T-cell (primary cell): ENCODE data around the gene EPB41L2. TPM values are rescaled to one million over a fixed set of nuclear protein-coding genes. Genes with fewer than 3 reads are reported as not detected.

Experiments
- ATAC-seq, 4 experiments: fragments of 200-7000 bp in 3 of 4; fragments of 150-1000 bp in 1 of 4; cut with Tn5 transposase; replicated peaks in 1 of 4; 1 replicate in 3 of 4; 2 replicates in 1 of 4; pipeline ENCODE4 v1.10.0; 2021; ENCODE audit warnings: moderate library complexity in 3 of 4, mild to moderate bottlenecking in 2 of 4, moderate number of reproducible peaks in 1 of 4
- CTCF ChIA-PET, 2 donors: fragments of 300-600 bp; sonication (Branson Sonifier 250); formaldehyde crosslinking; loops; one replicate each; lab custom pipeline; 2022; ENCODE audit warnings: antibody characterized with exemption in 2 of 2; lab: Charles Lee
- POLR2A ChIA-PET, 2 donors: fragments of 300-600 bp; sonication (Branson Sonifier 250); formaldehyde crosslinking; loops; one replicate each; lab custom pipeline; 2022; ENCODE audit warnings: antibody characterized with exemption in 2 of 2; lab: Charles Lee
- DNase-seq, 35 experiments: peaks; one replicate each; pipeline versions ENCODE4 v3.0.0 to v3.0.0-alpha.2; 2013 to 2023
- H3K27ac ChIP-seq: one replicate; pipeline ENCODE4 v1.5.1; 2013; ENCODE audit warnings: low read length
- H3K27me3 ChIP-seq, 2 experiments: replicated peaks in 1 of 2; 1 replicate in 1 of 2; 2 replicates in 1 of 2; pipeline versions ENCODE4 v1.6.1 to v1.7.0; 2013; ENCODE audit warnings: low read length in 1 of 2, mixed read lengths in 1 of 2; ENCODE audit not compliant: control insufficient read depth in 2 of 2, insufficient read depth in 2 of 2; ENCODE audit errors: extremely low read depth in 1 of 2
- H3K36me3 ChIP-seq, 2 donors: 1 replicate in 1 of 2; 2 replicates in 1 of 2; pipeline versions ENCODE4 v1.6.1 to v1.7.0; 2013; ENCODE audit warnings: low read length in 1 of 2; ENCODE audit not compliant: control insufficient read depth in 2 of 2, insufficient read depth in 1 of 2; ENCODE audit errors: extremely low read depth in 1 of 2
- H3K4me1 ChIP-seq, 2 experiments: 1 replicate in 1 of 2; 2 replicates in 1 of 2; pipeline versions ENCODE4 v1.6.1 to v1.7.0; 2013; ENCODE audit warnings: low read length in 2 of 2, mixed read lengths in 1 of 2; ENCODE audit not compliant: insufficient read depth in 2 of 2, control insufficient read depth in 1 of 2; ENCODE audit errors: extremely low read depth in 1 of 2
- H3K4me3 ChIP-seq, 2 donors: 1 replicate in 1 of 2; 2 replicates in 1 of 2; pipeline versions ENCODE4 v1.5.1 to v1.7.0; 2013; ENCODE audit warnings: mild to moderate bottlenecking in 2 of 2, low read length in 1 of 2, moderate library complexity in 1 of 2; ENCODE audit not compliant: control insufficient read depth in 1 of 2; ENCODE audit errors: extremely low read depth in 1 of 2
- H3K9me3 ChIP-seq: 2 replicates; pipeline ENCODE4 v1.7.0; 2013
- H3K27ac Mint-ChIP-seq, 2 donors: one replicate each; pipeline ENCODE4 v1.8.0; 2020 to 2021; ENCODE audit warnings: mild to moderate bottlenecking in 2 of 2, mixed read lengths in 2 of 2
- H3K27me3 Mint-ChIP-seq, 2 donors: one replicate each; pipeline ENCODE4 v1.8.0; 2021 to 2022; ENCODE audit warnings: mixed read lengths in 2 of 2
- H3K36me3 Mint-ChIP-seq: one replicate; pipeline ENCODE4 v1.8.0; 2021; ENCODE audit warnings: mixed read lengths
- H3K4me1 Mint-ChIP-seq, 3 donors: one replicate each; pipeline ENCODE4 v1.8.0; 2020 to 2022; ENCODE audit warnings: mixed read lengths in 3 of 3, mild to moderate bottlenecking in 1 of 3
- H3K4me3 Mint-ChIP-seq, 3 donors: one replicate each; pipeline ENCODE4 v1.8.0; 2020 to 2022; ENCODE audit warnings: mild to moderate bottlenecking in 3 of 3, mixed read lengths in 3 of 3, moderate library complexity in 3 of 3
- H3K9me3 Mint-ChIP-seq, 3 donors: one replicate each; pipeline ENCODE4 v1.8.0; 2020 to 2022; ENCODE audit warnings: mixed read lengths in 3 of 3
- WGBS: methylation state at CpG from one replicate; pipeline ENCODE4 v1.1.5; 2013; ENCODE audit warnings: missing lambda C conversion rate; ENCODE audit not compliant: insufficient coverage; 5-methylcytosine and 5-hydroxymethylcytosine counted together
- total RNA-seq, 35 experiments: library from RNA in 6 of 35; stranded (reverse) in 6 of 35; fragments of 120-200 nt in 1 of 35; gene quantifications; one replicate each; pipeline versions ENCODE4 v1.2.1 to v1.2.4 and lab custom pipeline; 2013 to 2026

The EPB41L2 gene
- total RNA-seq, 5 donors from 2014 or later (not counting 1 experiment from before 2014, with no cell fraction given), result 11.1 to 15.0 (median 13.6) TPM

DNA sequence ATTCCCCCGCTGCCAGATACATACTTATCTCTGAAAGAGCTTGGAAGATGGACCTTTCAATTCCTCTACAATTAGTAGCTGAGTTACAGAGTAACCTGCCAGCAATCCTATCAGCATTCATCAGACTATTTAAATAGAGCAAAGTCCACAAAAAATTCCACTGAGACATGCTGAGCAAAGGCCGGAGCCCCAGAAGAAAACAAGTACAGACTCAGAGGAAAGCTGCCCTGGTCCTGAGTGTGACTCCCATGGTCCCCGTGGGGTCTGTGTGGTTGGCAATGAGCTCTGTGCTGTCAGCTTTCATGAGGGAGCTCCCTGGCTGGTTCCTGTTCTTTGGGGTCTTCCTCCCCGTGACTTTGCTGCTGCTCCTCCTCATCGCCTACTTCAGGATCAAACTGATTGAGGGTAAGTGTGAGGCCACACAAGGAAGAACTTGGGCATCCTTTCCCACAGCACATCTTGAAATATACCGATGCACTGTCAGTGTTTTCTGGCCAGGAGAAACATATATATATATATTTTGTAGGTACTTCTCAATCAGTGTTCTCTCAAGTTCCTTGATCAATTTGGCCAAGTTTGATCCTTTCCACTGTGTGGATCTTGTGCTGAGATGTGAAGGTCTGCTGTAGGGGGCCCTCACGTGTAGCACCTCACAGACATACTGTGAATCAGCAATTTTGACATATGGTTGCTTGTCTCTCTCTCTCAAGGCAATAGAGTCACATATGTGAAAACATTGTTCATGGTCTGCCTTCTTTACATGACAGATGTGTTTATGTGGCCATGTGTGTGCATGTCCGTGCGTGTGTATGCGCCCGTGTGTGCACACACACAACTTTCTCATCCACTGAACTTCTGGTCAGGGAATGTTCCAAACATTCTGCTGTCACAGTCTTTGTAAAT is 235.5 kb downstream of the EPB41L2 start, which contains the start of gene SMLR1:
SMLR1 (plus strand) TSS at position 160 of the 903 bp plus-strand sequence; CDS start at position 168, 8 bp downstream.
- no peak within 1 kb of the TSS for H3K27ac Mint-ChIP-seq
- H3K4me1 ChIP-seq, result no peaks in the 10 kb centered on the region
- CTCF ChIA-PET, result interaction anchor here in 1 of 2 donors (0.6 kb wide), 1 partner anchor 124 kb away, joined by 4 read pairs; no protein-coding TSS in a partner anchor
- no peaks in the 10 kb centered on the region for H3K36me3 Mint-ChIP-seq
- H3K4me3 Mint-ChIP-seq, result no peak within 1 kb of the TSS
- ATAC-seq (no peak), DNase-seq (no peak)
- H3K9me3 Mint-ChIP-seq, result no peaks in the 10 kb centered on the region
- H3K27ac ChIP-seq, result no peak within 1 kb of the TSS
- POLR2A ChIA-PET, result no interaction called here
- no peaks in the 10 kb centered on the region for H3K27me3 ChIP-seq
- no peaks in the 10 kb centered on the region for H3K36me3 ChIP-seq
- peaks cover 2 to 17% (median 6%) of the 10 kb centered on the region in 3 donors for H3K4me1 Mint-ChIP-seq
- peaks cover 0 to 3% of the 10 kb centered on the region in 2 donors for H3K27me3 Mint-ChIP-seq
- WGBS, result 75% methylated on average over 2 of the region's 11 CpGs
- H3K4me3 ChIP-seq, result no peak within 1 kb of the TSS
- H3K9me3 ChIP-seq, result no peaks in the 10 kb centered on the region

- Mint-ChIP-seq H3K27me3 (peaks cover 0 to 3% of the 10 kb centered on the region in 2 donors), H3K4me1 (peaks cover 2 to 17% (median 6%) of the 10 kb centered on the region in 3 donors), H3K27ac (no peak overlapping the region), H3K36me3 (no peaks in the 10 kb centered on the region), H3K4me3 (no peak overlapping the region), H3K9me3 (no peaks in the 10 kb centered on the region)
- no CpG with 5 or more reads among the region's 4 CpGs for WGBS
- Histone ChIP-seq H3K27me3 (no peaks in the 10 kb centered on the region), H3K4me3 (no peak overlapping the region), H3K27ac (no peak overlapping the region), H3K36me3 (no peaks in the 10 kb centered on the region), H3K9me3 (no peaks in the 10 kb centered on the region), H3K4me1 (no peaks in the 10 kb centered on the region)
- DNase-seq (no peak), ATAC-seq (no peak)
- CTCF ChIA-PET, result no interaction called here
- POLR2A ChIA-PET, result no interaction called here
Measured at GRCh38 chr6:130826442-130827246, 236.4 kb downstream of the EPB41L2 start.

GRCh38 chr6:130825772-130826441 is 237.1 kb downstream of the EPB41L2 start:
- Histone ChIP-seq H3K4me1 (no peaks in the 10 kb centered on the region), H3K36me3 (no peaks in the 10 kb centered on the region), H3K27ac (no peak overlapping the region), H3K4me3 (no peak overlapping the region), H3K9me3 (no peaks in the 10 kb centered on the region), H3K27me3 (no peaks in the 10 kb centered on the region)
- peaks cover 2 to 17% (median 6%) of the 10 kb centered on the region in 3 donors for H3K4me1 Mint-ChIP-seq
- DNase-seq, result no peak
- peaks cover 0 to under 1% of the 10 kb centered on the region in 2 donors for H3K27me3 Mint-ChIP-seq
- ATAC-seq, result peak in 1 of 4 experiments; percentile 60
- H3K36me3 Mint-ChIP-seq, result no peaks in the 10 kb centered on the region
- no peaks in the 10 kb centered on the region for H3K9me3 Mint-ChIP-seq
- no peak overlapping the region for H3K27ac Mint-ChIP-seq
- ChIA-PET CTCF (no interaction called here), POLR2A (no interaction called here)
- no peak overlapping the region for H3K4me3 Mint-ChIP-seq
- no CpG with 5 or more reads among the region's 3 CpGs for WGBS

DNA sequence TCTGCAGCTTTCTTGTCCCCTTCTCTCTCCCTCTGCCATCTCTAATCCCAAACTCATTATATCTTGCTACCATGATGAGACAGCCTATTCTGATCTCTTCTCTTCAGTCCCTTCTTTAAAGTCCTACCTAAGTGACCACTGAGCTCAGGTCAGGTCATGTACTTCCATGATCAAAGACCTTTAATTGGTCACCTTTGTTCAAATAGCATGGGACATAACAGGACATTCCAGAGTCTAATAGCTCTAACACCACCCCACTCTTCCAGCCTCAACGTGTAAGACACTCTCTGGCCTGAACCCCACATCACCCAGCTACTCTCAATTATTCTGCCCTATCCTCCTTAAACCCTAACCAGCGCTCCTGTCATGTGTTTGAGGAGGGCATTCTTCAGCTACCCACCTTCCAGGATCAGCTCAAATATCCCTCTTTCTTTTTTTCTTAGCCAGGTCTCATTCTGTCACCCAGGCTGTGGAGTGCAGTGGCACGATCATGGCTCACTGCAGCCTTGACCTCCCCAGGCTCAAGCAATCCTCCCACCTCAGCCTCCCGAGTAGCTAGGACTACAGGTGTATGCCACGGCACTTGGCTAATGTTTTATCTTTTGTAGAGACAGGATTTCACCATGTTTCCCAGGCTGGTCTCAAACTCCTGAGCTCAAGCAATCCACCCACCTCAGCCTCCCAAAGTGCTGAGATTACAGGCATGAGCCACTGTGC is 237.9 kb downstream of the EPB41L2 start:
- Mint-ChIP-seq H3K9me3 (no peaks in the 10 kb centered on the region), H3K4me3 (no peak overlapping the region), H3K27ac (no peak overlapping the region), H3K27me3 (no peaks in the 10 kb centered on the region), H3K4me1 (peaks cover 2 to 17% (median 6%) of the 10 kb centered on the region in 3 donors), H3K36me3 (no peaks in the 10 kb centered on the region)
- ChIA-PET POLR2A (no interaction called here), CTCF (no interaction called here)
- H3K27ac ChIP-seq, result no peak overlapping the region
- H3K4me1 ChIP-seq, result no peaks in the 10 kb centered on the region
- DNase-seq (no peak), ATAC-seq (no peak)
- 100% methylated on average over 1 of the region's 5 CpGs for WGBS
- H3K36me3 ChIP-seq, result no peaks in the 10 kb centered on the region
- H3K9me3 ChIP-seq, result no peaks in the 10 kb centered on the region
- no peak overlapping the region for H3K4me3 ChIP-seq
- H3K27me3 ChIP-seq, result no peaks in the 10 kb centered on the region

- Mint-ChIP-seq H3K27ac (no peak overlapping the region), H3K27me3 (no peaks in the 10 kb centered on the region)
Measured at GRCh38 chr6:130822736-130823135, 240.3 kb downstream of the EPB41L2 start.

More at GRCh38 chr6:130822736-130823135, 240.3 kb downstream of the EPB41L2 start:
- Mint-ChIP-seq H3K4me3 (no peak overlapping the region), H3K4me1 (peaks cover 2 to 17% (median 6%) of the 10 kb centered on the region in 3 donors), H3K36me3 (peaks cover 4% of the 10 kb centered on the region), H3K9me3 (peaks cover 4 to 7% (median 4%) of the 10 kb centered on the region in 3 donors)
- no peaks in the 10 kb centered on the region for H3K9me3 ChIP-seq
- ATAC-seq (no peak), DNase-seq (no peak)
- no CpG with 5 or more reads among the region's 1 CpG for WGBS
- POLR2A ChIA-PET, result no interaction called here
- no peak overlapping the region for H3K27ac ChIP-seq
- no peaks in the 10 kb centered on the region for H3K36me3 ChIP-seq
- CTCF ChIA-PET, result no interaction called here
- H3K4me3 ChIP-seq, result no peak overlapping the region
- H3K4me1 ChIP-seq, result no peaks in the 10 kb centered on the region
- H3K27me3 ChIP-seq, result no peaks in the 10 kb centered on the region
